ENCODE results near the gene CNGA1.
"Not testable (repeated sequence)": the region's sequence is repeated elsewhere in the genome, so short reads cannot be mapped to it uniquely, and the experiment has no call there.

The CNGA1 gene

DNA sequence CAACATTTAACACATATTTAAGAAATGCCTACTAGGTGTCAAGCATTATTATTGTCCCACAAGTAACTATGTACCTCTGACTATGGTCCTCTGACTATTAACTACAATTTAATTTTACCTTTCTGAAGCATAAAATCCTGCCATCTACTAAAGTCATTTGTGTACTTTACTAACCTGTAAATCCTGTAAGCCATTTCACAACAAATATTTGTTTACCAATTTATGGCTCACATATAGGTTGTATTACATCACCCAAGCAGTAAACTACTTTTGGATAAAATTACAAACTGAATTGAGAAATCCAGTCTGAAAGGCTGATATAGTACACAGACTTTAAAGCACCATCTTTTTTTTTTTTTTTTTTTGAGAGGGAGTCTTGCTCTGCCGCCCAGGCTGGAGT is 43.8 kb downstream of the CNGA1 start:
- DNase-seq (ENCODE audit: low read depth, low spot score), result no peak

DNA sequence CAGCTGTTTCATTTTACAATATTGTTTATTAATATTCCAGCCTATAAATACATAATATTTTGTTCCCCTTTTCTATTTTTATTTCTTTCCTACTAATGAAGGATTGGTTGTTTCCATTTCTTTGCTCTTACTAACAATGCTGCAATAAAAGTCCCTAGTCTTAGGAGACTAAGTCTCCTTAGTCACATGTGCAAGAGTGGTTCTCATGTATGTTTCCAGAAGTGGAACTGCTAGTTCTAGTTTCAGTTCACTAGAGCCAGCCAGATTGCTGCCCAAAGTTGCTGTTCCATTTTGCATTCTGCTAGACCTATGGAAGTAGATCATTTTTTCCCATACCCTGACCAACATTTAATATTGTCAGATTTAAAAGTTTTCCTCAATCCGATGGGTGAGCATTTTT is 44.3 kb downstream of the CNGA1 start:
- DNase-seq (ENCODE audit: low read depth, low spot score), result no peak

- DNase-seq (ENCODE audit: low read depth, low spot score), result no peak
These were observed 47.6 kb downstream of the CNGA1 start for GRCh38 chr4:47968847-47969246.

DNA sequence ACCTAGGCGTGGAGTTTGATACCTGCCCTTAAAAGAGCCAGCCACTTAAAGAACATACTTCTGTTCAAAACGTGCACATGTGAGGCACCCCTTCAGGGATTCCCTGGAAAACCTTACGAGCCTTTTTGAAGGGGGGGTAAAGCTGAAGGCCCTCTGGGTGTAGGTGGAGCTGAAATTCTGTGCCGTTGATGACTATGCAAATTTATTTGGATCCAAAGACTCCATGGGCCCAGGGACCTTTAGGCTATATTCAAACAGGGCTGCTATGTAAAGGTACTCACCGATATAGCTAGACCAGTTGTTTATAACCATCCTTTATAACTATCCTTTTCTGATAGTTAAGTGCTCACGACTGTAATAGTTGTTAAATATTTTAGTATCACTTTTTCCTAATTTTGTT is 61.8 kb downstream of the CNGA1 start:
- DNase-seq (ENCODE audit: low read depth, low spot score), result no peak

GRCh38 chr4:47954245-47954644 is 62.2 kb downstream of the CNGA1 start:
- no peak for DNase-seq (ENCODE audit: low read depth, low spot score)

- DNase-seq (ENCODE audit: low read depth, low spot score), result no peak
These were observed 70.4 kb downstream of the CNGA1 start for GRCh38 chr4:47945930-47946726.

DNA sequence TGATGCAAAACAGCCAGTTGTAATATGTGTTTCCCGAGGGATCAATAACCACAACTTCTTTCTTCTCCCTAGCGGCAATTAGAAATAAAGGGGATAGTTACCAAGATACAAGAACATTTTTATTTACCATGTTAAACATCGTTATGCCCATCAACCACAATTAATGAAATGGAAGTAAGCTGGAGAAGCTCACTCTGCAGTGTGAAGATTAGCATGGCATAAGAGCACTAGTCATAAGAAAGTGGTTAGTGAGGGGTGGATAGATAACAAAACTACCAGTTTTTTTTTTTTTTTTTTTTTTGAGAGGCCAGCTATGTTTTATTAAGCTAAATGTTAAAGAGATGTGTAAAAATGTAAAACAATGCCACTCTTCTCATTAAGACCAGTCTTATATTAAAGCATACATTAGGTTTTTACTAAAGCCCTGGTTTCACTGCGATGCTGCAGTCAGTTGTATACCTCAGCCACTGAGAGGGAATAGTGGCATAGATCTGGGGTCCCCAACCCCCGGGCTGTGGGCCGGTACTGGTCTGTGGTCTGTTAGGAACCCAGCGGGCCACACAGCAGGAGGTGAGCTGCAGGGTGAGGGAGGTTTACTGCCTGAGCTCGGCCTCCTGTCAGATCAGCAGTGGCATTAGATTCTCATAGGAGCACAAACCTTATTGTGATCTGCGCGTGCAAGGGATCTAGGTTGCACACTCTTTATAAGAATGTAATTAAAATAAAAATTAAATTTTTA is 74.2 kb downstream of the CNGA1 start:
- DNase-seq (ENCODE audit: low read depth, low spot score), result no peak

GRCh38 chr4:47939456-47939855 is 77.0 kb downstream of the CNGA1 start:
- no peak for DNase-seq (ENCODE audit: low read depth, low spot score)

DNA sequence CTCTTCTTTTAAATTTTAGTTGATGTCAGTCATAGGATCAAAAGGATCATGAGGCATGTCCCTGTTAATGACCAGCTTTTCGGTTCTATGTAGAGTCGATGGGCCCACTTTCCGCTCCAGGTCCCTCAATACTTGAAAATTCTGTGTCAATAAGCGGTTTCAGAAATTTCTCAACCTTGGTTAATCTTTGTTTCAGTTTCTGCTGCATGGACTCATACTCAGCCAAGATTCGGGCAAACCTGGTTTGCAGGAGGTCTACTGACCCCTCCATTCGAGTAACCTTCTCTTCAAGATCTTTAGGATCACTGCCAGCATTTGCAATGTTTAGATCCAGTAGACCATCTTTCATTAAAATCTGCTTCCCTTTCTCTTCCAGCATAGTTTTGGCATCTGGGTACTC is 80.1 kb downstream of the CNGA1 start:
- no peak for DNase-seq (ENCODE audit: low read depth, low spot score)

- DNase-seq (ENCODE audit: low read depth, low spot score), result no peak
These were observed 82.6 kb downstream of the CNGA1 start for GRCh38 chr4:47933840-47934239.

DNA sequence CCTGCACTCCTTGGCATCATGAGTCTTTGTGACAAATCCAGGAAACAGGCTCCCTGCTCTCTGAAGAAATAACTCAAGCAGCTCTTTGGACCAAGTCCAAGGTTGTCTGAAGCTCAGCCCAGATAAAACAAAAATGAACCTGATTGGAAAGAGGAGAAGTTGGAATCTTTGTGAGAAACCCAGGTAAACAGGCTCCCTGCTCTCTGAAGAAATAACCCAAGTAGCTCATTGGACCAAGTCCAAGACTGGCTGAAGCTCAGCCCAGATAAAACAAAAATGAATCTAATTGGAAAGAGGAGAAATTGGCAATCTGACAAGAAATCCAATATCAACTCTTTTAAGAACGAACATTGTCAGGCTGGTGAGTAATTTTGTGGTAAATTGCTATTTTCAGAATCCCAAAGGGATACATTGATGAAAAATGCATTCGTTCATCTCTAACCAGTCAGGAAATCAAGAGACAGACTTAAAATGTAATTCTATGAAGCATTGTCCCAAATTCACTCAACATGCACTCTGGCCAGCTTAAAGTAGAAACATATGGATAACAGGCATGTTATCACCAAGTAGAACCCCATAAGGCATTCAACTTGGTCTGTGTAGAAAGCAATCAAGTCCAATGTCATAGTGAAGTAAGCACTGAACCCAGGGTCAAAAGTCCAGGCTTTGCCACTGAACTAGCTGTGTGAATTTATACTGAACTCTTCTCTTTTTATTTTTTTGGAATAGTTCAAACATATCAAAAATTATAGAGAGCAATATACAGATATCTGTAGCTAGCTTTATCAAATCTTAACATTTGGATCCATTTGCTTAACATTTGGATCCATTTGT is 85.3 kb downstream of the CNGA1 start:
- no peak for DNase-seq (ENCODE audit: low read depth, low spot score)

- DNase-seq (ENCODE audit: low read depth, low spot score), result no peak
These were observed 86.7 kb downstream of the CNGA1 start for GRCh38 chr4:47929682-47930201.

DNA sequence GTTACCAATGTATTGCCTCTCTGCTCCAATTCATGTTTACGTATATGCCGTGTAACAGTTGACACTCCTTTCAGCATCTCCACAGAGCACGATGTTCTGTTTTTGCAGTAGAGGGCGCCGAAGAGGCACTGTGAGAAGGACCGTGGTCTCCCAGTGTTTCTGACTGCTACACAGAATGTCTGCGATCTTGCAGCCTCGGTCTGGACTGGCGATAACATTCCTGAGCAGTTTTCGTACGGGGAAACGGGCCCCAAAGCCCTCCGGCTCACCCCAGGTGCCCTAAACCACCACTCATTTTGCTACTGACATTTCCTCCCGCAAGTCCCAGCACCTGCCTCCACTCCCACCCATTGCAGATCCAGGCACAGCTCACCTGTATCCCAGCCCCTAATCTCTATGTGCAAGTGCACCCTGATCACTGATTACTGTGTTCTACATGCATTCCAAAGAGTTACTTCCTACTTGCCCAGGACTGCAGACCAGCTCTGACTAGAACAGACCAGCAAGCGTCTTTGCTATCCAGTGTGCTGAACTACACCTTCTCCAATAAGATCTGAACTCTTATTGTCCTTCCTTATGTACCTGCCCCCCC is 89.7 kb downstream of the CNGA1 start:
- DNase-seq (ENCODE audit: low read depth, low spot score), result peak; percentile 21

GRCh38 chr4:47923261-47923608 is 93.2 kb downstream of the CNGA1 start:
- not testable (repeated sequence) for DNase-seq (ENCODE audit: low read depth, low spot score)

DNA sequence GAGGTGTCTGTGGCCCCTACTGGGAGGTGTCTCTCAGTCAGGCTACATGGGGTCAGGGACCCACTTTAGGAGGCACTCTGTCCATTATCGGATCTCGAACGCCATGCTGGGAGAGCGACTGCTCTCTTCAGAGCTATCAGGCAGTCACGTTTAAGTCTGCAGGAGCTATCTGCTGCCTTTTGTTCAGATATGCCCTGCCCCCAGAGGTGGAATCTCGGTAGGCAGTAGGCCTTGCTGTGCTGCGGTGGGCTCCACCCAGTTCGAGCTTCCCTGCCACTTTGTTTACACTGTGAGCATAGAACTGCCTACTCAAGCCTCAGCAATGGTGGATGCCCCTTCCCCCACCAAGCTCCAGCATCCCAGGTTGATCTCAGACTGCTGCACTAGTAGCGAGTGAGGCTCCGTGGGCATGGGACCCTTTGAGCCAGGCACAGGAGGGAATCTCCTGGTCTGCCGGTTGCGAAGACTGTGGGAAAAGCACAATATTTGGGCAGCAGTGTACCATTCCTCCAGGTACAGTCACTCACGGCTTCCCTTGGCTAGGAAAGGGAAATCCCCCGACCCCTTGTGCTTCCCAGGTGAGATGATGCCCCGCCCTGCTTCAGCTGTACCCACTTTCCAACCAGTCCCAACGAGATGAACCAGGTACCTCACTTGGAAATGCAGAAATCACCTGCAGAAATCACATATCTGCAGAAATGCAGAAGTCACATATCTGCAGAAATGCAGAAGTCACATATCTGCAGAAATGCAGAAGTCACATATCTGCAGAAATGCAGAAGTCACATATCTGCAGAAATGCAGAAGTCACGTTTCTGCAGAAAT is 93.8 kb downstream of the CNGA1 start:
- DNase-seq (ENCODE audit: low read depth, low spot score), result not testable (repeated sequence)

- not testable (repeated sequence) for DNase-seq (ENCODE audit: low read depth, low spot score)
These were observed 99.3 kb downstream of the CNGA1 start for GRCh38 chr4:47917163-47917562.

DNA sequence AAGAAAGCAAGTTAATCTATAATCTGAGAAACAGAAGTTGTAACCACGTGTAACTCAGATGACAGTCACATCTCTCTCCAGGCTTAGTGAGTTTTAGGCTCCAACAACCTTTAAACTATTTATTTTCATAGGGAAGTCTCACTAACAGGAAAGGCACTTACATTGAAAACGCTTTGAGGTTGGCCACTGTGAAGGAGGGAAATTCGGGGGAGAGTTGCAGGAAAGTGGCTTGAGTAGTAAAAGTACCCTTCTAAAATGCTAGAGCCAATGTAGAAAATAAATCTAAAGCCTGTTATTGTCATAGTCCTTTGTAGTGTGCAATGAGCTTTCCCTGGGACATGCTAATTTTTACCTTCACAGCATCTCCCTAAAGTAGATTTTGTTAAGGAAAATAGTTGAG is 101.1 kb downstream of the CNGA1 start:
- no peak for DNase-seq (ENCODE audit: low read depth, low spot score)

DNA sequence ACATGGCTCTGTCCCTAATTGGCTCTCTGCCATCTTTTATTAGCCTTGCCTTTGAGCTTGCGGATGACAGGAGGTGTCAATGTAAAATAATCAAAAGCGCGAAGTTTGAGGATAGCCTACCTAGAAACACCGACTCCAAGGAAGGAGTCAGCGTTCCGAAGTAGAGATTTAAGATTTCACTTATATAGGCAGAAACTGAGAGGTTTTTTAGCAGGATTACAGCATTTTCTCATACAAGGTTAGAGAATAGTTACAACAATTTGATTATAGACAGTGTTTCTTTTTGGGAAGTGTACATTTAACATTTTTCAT is 101.6 kb downstream of the CNGA1 start:
- no peak for DNase-seq (ENCODE audit: low read depth, low spot score)

DNA sequence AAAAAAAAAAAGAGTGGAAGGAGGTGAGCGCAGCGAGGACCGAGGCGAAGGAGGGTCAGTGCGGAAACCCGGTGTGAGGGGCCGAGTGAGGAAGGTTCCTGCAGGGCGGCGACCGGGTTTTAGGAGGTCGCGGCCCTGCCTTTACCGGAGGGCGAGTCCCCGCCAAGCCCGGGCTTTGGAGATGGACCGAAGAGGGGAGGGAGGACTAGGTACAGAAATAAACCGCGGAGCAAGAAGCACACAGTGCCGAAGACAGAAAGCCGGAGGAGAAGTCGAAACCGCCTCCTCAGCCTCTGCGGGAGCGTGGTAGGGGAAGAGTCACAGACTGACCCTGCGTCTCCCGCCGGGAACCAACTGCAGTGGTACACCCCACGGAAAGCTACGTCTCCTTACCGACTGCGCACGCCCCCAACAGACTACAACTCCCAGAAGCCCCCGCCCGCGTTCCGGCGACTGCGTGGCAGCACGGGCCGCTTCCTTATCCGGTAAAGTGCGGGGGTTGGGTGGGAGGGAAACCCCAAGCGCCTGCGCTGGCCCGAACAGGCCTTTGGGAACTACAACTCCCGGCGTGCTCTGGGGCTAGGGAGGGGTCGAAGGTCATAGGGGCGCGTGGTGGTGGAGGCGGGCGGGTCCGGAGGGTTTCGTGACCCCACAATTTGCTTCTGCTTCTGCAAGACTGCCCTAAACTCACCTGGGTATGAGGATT is 102.1 kb downstream of the CNGA1 start, which contains the start of gene NFXL1:
Gene NFXL1, minus strand, starts transcription at position 364 of the 706 bp plus-strand sequence. CDS start 380 bp downstream, outside the sequence.
- peak; percentile 91 for DNase-seq (ENCODE audit: low read depth, low spot score)

DNA sequence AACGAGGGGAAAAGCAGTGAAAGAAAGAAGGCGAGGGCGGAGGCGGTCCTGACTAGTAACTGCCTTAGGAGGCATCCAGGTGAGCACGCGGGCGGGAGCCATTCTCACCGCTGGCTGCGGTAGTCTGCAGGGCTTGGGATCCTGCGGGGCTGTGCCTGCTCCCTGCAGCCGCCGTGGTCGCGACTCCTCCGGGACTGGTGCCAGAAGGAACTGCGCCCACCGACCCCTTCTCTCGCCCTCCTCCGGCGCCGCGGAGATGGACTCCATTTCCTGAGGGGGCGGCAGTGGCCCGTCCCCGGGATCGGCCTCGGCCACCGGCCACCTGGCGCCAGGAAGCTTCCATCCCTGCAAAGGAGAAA is 102.6 kb downstream of the CNGA1 start:
- DNase-seq (ENCODE audit: low read depth, low spot score), result peak; percentile 2
